ENCODE data around the gene FCGR2B.
"Not testable (repeated sequence)": the region's sequence is repeated elsewhere in the genome, so short reads cannot be mapped to it uniquely, and the experiment has no call there.

GRCh38 chr1:161624605-161625004, 38.3 kb upstream of the FCGR2B start:
- not testable (repeated sequence) for TF ChIP-seq POLR2AphosphoS5 (IDR thresholded peaks at IDR 0.05; ENCODE audit: low read depth, low read length); CTCF (IDR thresholded peaks at IDR 0.05); REST (IDR thresholded peaks at IDR 0.05; ENCODE audit: insufficient read depth in 1 of 2, low read depth in 2 of 2, low read length in 1 of 2)
